B cell (primary cell): ENCODE results near the gene ITGB2. TPM values are rescaled to one million over a fixed set of nuclear protein-coding genes. Genes with fewer than 3 reads are reported as not detected.

Experiments used
- ATAC-seq: fragments of 200-7000 bp; cut with Tn5 transposase; one replicate; pipeline ENCODE4 v1.10.0; 2021; ENCODE audit warnings: low read depth, mild to moderate bottlenecking, moderate number of reproducible peaks, moderate library complexity
- CTCF ChIA-PET: fragments of 350-600 bp; sonication (Branson Sonifier 250); formaldehyde crosslinking; loops from one replicate; lab custom pipeline; 2021; ENCODE audit warnings: antibody characterized with exemption, inconsistent platforms; lab: Charles Lee
- POLR2A ChIA-PET: fragments of 350-600 bp; sonication (Branson Sonifier 250); formaldehyde crosslinking; loops from one replicate; lab custom pipeline; 2021; ENCODE audit warnings: antibody characterized with exemption; lab: Charles Lee
- DNase-seq: peaks from one replicate; pipeline ENCODE4 v3.0.0; 2013
- H2AFZ ChIP-seq: 2 replicates; pipeline ENCODE4 v1.6.1; 2012; ENCODE audit warnings: mild to moderate bottlenecking, low read depth, low read length; ENCODE audit not compliant: insufficient read depth, poor library complexity, severe bottlenecking
- H3K27ac ChIP-seq, 2 donors: 1 replicate in 1 of 2; 2 replicates in 1 of 2; pipeline ENCODE4 v1.5.1; 2012 to 2013; ENCODE audit warnings: low read length in 2 of 2, mild to moderate bottlenecking in 2 of 2, moderate library complexity in 1 of 2
- H3K27me3 ChIP-seq, 4 experiments: fragments of 200-600 bp in 1 of 4; sonication (generic) in 1 of 4; replicated peaks in 1 of 4; 1 replicate in 2 of 4; 2 replicates in 2 of 4; pipeline versions ENCODE4 v1.6.1 to v1.7.0; 2013 to 2016; ENCODE audit warnings: low read length in 3 of 4, mild to moderate bottlenecking in 2 of 4, mixed read lengths in 1 of 4, moderate library complexity in 1 of 4; ENCODE audit not compliant: insufficient read depth in 4 of 4, control insufficient read depth in 3 of 4; ENCODE audit errors: control extremely low read depth in 1 of 4
- H3K36me3 ChIP-seq, 2 experiments: replicated peaks in 1 of 2; 1 replicate in 1 of 2; 2 replicates in 1 of 2; pipeline versions ENCODE4 v1.6.1 to v1.7.1; 2013; ENCODE audit warnings: low read length in 1 of 2; ENCODE audit not compliant: insufficient read depth in 2 of 2, control insufficient read depth in 1 of 2; ENCODE audit errors: control extremely low read depth in 1 of 2, extremely low read depth in 1 of 2
- H3K4me1 ChIP-seq, 2 donors: fragments of 200-600 bp in 1 of 2; sonication (generic) in 1 of 2; 1 replicate in 1 of 2; 2 replicates in 1 of 2; pipeline versions ENCODE4 v1.5.1 to v1.6.1; 2013 to 2017; ENCODE audit warnings: low read length in 2 of 2; ENCODE audit not compliant: control insufficient read depth in 2 of 2, insufficient read depth in 2 of 2
- H3K4me2 ChIP-seq: replicated peaks from 2 replicates; pipeline ENCODE3; 2012; ENCODE audit warnings: mild to moderate bottlenecking, low read depth, low read length; ENCODE audit not compliant: poor library complexity, severe bottlenecking
- H3K4me3 ChIP-seq, 5 experiments: fragments of 200-600 bp in 1 of 5; sonication (generic) in 1 of 5; 1 replicate in 3 of 5; 2 replicates in 2 of 5; pipeline versions ENCODE4 v1.5.1 to v1.7.0; 2011 to 2016; ENCODE audit warnings: low read length in 4 of 5, mild to moderate bottlenecking in 4 of 5, low read depth in 2 of 5, control low read depth in 1 of 5, moderate library complexity in 1 of 5; ENCODE audit not compliant: insufficient read depth in 1 of 5; ENCODE audit errors: control extremely low read depth in 1 of 5, extremely low read depth in 1 of 5
- H3K79me2 ChIP-seq: fragments of 200-600 bp; sonication (generic); one replicate; pipeline ENCODE4 v1.6.0; 2016; ENCODE audit warnings: low read length; ENCODE audit not compliant: control insufficient read depth, insufficient read depth
- H3K9ac ChIP-seq: fragments of 200-600 bp; sonication (generic); 2 replicates; pipeline ENCODE4 v1.6.1; 2017; ENCODE audit warnings: mild to moderate bottlenecking, low read length, moderate library complexity
- H3K9me3 ChIP-seq, 3 donors: one replicate each; pipeline versions ENCODE4 v1.6.1 to v1.7.1; 2013; ENCODE audit warnings: low read length in 2 of 3; ENCODE audit not compliant: control insufficient read depth in 2 of 3, insufficient read depth in 1 of 3; ENCODE audit errors: control extremely low read depth in 1 of 3
- H4K20me1 ChIP-seq: 2 replicates; pipeline ENCODE4 v1.6.0; 2012; ENCODE audit warnings: mild to moderate bottlenecking, low read length; ENCODE audit not compliant: insufficient read depth, control insufficient read depth, poor library complexity, severe bottlenecking
- H3K27ac Mint-ChIP-seq: one replicate; pipeline ENCODE4 v1.8.0; 2021; ENCODE audit warnings: mixed read lengths
- H3K27me3 Mint-ChIP-seq: one replicate; pipeline ENCODE4 v1.8.0; 2021; ENCODE audit warnings: mixed read lengths
- H3K4me1 Mint-ChIP-seq: one replicate; pipeline ENCODE4 v1.8.0; 2021; ENCODE audit warnings: mixed read lengths
- H3K4me3 Mint-ChIP-seq: one replicate; pipeline ENCODE4 v1.8.0; 2021; ENCODE audit warnings: mixed read lengths
- H3K9me3 Mint-ChIP-seq: one replicate; pipeline ENCODE4 v1.8.0; 2022; ENCODE audit warnings: mixed read lengths; ENCODE audit not compliant: insufficient read depth
- CTCF ChIP-seq: fragments of 200-600 bp; IDR thresholded peaks from one replicate; pipeline ENCODE4 v1.8.0; 2022; ENCODE audit warnings: antibody characterized with exemption, mild to moderate bottlenecking
- EZH2 ChIP-seq: IDR thresholded peaks from 2 replicates; pipeline ENCODE4 v1.6.1; 2012; ENCODE audit warnings: borderline replicate concordance, low read depth, mild to moderate bottlenecking, moderate library complexity, low read length; ENCODE audit not compliant: insufficient read depth, poor library complexity, severe bottlenecking
- WGBS: methylation state at CpG from one replicate; pipeline ENCODE4 v1.1.5; 2013; ENCODE audit warnings: missing lambda C conversion rate; ENCODE audit not compliant: insufficient coverage; 5-methylcytosine and 5-hydroxymethylcytosine counted together
- intact Hi-C: fragments of 100-400 bp; cut with micrococcal nuclease; formaldehyde crosslinking; loops from one replicate; pipeline ENCODE4 v1.10.0; 2022
- polyA plus RNA-seq: library from polyadenylated mRNA; depleted of rRNA; stranded (reverse); fragments of >200 nt; gene quantifications from 2 replicates; pipeline ENCODE4 v1.2.3, GENCODE V29; 2012
- total RNA-seq, 2 donors: library from RNA; stranded (reverse); fragments of 120-200 nt in 1 of 2; gene quantifications; 1 replicate in 1 of 2; 2 replicates in 1 of 2; pipeline versions ENCODE4 v1.2.3 to v1.2.4, GENCODE V29; 2013 to 2022

The ITGB2 gene
- total and polyA plus RNA-seq, 2 donors (not counting 1 experiment from before 2014, with no cell fraction given) = 102 to 368 TPM

GRCh38 chr21:44874497-44875315 lies 46.0 kb downstream of the ITGB2 start:
- Histone ChIP-seq H4K20me1 (peaks cover 31% of the 10 kb centered on the region), H3K27me3 (no peaks in the 10 kb centered on the region), H3K4me3 (peak overlapping the region; percentile 73 to 92 (median 81)), H3K9ac (peak overlapping the region; percentile 68), H3K36me3 (peaks cover 0 to 2% of the 10 kb centered on the region in 2 experiments), H3K4me2 (peak overlapping the region; percentile 98), H2AFZ (peak overlapping the region; percentile 80), H3K27ac (peak overlapping the region; percentile 80 to 93), H3K79me2 (peaks cover 39% of the 10 kb centered on the region), H3K4me1 (peaks cover 50 to 61% of the 10 kb centered on the region in 2 donors), H3K9me3 (peaks cover 0 to 3% (median 0%) of the 10 kb centered on the region in 3 donors)
- H3K4me3 Mint-ChIP-seq = peak overlapping the region; percentile 92
- under 1% methylated on average over 44 of the region's 49 CpGs for WGBS
- POLR2A ChIA-PET = interaction anchor here (0.8 to 2.0 kb wide), 8 partner anchors 10 to 235 kb away, joined by 3 to 25 read pairs (median 4); partner anchors contain the start of genes SLX9 and SUMO3
- CTCF ChIA-PET = interaction anchor here (0.8 to 4.6 kb wide), 12 partner anchors 19 to 364 kb away, joined by 3 to 38 read pairs (median 5); partner anchors contain the start of genes SLX9 and UBE2G2
- DNase-seq (peak; percentile 71), ATAC-seq (peak; percentile 2)
- peak overlapping the region; percentile 98 for H3K27ac Mint-ChIP-seq
- peaks cover 59% of the 10 kb centered on the region for H3K4me1 Mint-ChIP-seq
- no peaks in the 10 kb centered on the region for H3K9me3 Mint-ChIP-seq
- TF ChIP-seq EZH2 = no peak
- no peak for TF ChIP-seq CTCF
- no peaks in the 10 kb centered on the region for H3K27me3 Mint-ChIP-seq
- intact Hi-C loops = loop anchor here (1.0 to 10.0 kb wide), 5 partner anchors 18 to 860 kb away; partner anchors contain the start of genes TRAPPC10 and UBE2G2
